ENCODE measurements around the gene GIPC2.

- TF ChIP-seq CTCF (IDR thresholded peaks at IDR 0.05) (no peak), POLR2A (IDR thresholded peaks at IDR 0.05) (no peak)
These were observed 222 bp upstream of the GIPC2 start for GRCh38 chr1:78045563-78045925.

All from heart left ventricle (tissue), 13 donors.